Fibroblast of skin of scalp (primary cell): ENCODE results near the gene ADA. TPM values are rescaled to one million over a fixed set of nuclear protein-coding genes. Genes with fewer than 3 reads are reported as not detected.
A peak's percentile ranks its signal among the peaks of the same experiment; 100 is the strongest.
"Not testable (repeated sequence)": the region's sequence is repeated elsewhere in the genome, so short reads cannot be mapped to it uniquely, and the experiment has no call there.

ENCODE experiments used
- DNase-seq: peaks from one replicate; pipeline ENCODE4 v3.0.0-alpha.2; 2013
- polyA plus RNA-seq, 2 experiments: library from polyadenylated mRNA; unstranded; fragments of 120-200 nt; gene quantifications; one replicate each; pipeline ENCODE4 v1.2.1, GENCODE V29; 2013; ENCODE audit not compliant: insufficient read length in 2 of 2

Gene ADA
- 13.3 TPM for polyA plus RNA-seq (2013, experiment 1 of 2; ENCODE audit: insufficient read length)
- polyA plus RNA-seq (2013, experiment 2 of 2; ENCODE audit: insufficient read length), result 11.4 TPM

- peak; percentile 54 for DNase-seq
Measured at GRCh38 chr20:44651684-44652423, at the start of gene ADA. Gene ADA (minus strand): TSS chr20:44651699. CDS start chr20:44651607, 92 bp downstream.

- DNase-seq, result no peak
Measured at GRCh38 chr20:44700306-44700705, 48.8 kb upstream of the ADA start.

GRCh38 chr20:44698351-44698750 is 46.9 kb upstream of the ADA start:
- DNase-seq, result no peak

GRCh38 chr20:44697041-44697440 is 45.5 kb upstream of the ADA start:
- DNase-seq, result not testable (repeated sequence)

- DNase-seq, result no peak
Measured at GRCh38 chr20:44696315-44696714, 44.8 kb upstream of the ADA start.

- DNase-seq, result peak; percentile 74
Measured at GRCh38 chr20:44695674-44696300, 44.3 kb upstream of the ADA start.

GRCh38 chr20:44695295-44695673 is 43.8 kb upstream of the ADA start:
- no peak for DNase-seq

GRCh38 chr20:44694159-44694558 is 42.7 kb upstream of the ADA start:
- DNase-seq, result no peak

- DNase-seq, result no peak
Measured at GRCh38 chr20:44693627-44694026, 42.1 kb upstream of the ADA start.

GRCh38 chr20:44692932-44693480 is 41.5 kb upstream of the ADA start:
- peak; percentile 97 for DNase-seq

- peak; percentile 76 for DNase-seq
Measured at GRCh38 chr20:44691424-44692423, 40.2 kb upstream of the ADA start.

- no peak for DNase-seq
Measured at GRCh38 chr20:44690781-44691423, 39.4 kb upstream of the ADA start.

GRCh38 chr20:44689809-44690208 is 38.3 kb upstream of the ADA start:
- DNase-seq, result no peak

- DNase-seq, result no peak
Measured at GRCh38 chr20:44688053-44688625, 36.6 kb upstream of the ADA start.

- no peak for DNase-seq
Measured at GRCh38 chr20:44686934-44687333, 35.4 kb upstream of the ADA start.

- DNase-seq, result no peak
Measured at GRCh38 chr20:44684047-44684967, 32.8 kb upstream of the ADA start.

GRCh38 chr20:44683263-44684046 is 32.0 kb upstream of the ADA start:
- no peak for DNase-seq

GRCh38 chr20:44681796-44682566 is 30.5 kb upstream of the ADA start:
- no peak for DNase-seq
